Measurements from ENCODE around the gene NTRK2.
A peak's percentile ranks its signal among the peaks of the same experiment; 100 is the strongest.

The NTRK2 gene

DNA sequence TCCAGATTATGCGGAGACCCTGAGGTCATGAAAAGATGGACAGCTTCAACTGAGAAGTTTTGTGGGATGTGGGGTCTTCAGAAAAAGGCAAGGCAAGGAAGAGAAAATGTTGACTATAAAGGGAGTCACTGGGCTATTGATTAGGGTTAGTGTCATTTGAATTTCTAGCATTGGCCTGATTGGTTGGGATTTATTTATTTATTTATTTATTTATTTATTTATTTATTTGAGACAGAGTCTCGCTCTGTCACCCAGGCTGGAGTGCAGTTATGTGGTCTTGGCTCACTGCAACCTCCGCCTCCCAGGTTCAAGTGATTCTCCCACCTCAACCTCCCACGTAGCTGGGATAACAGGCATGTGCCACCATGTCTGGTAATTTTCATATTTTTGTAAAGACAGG is 279.7 kb downstream of the NTRK2 start:
- H3K36me3 ChIP-seq (ENCODE audit: control insufficient read depth in 2 of 2, insufficient read depth in 1 of 2, low read length in 2 of 2): no peaks in the 10 kb centered on the region
- POLR2A ChIA-PET: no interaction called here
- H3K4me1 ChIP-seq (ENCODE audit: control insufficient read depth, insufficient read depth, low read length): no peaks in the 10 kb centered on the region
- CTCF ChIA-PET: interaction anchor here (0.6 to 1.2 kb wide), 4 partner anchors 29 to 553 kb away, joined by 3 to 5 read pairs (median 4); no protein-coding TSS in a partner anchor
- H3K27ac ChIP-seq (ENCODE audit: extremely low read depth, low read depth, low read length): no peak overlapping the region
- no peaks in the 10 kb centered on the region for H3K9me3 ChIP-seq (ENCODE audit: control insufficient read depth, insufficient read depth, low read depth, low read length)
- no peak overlapping the region for H3K4me3 ChIP-seq (ENCODE audit: low read depth, low read length)
- TF ChIP-seq ZNF560 (tag by site-specific recombination; IDR thresholded peaks at IDR 0.05; ENCODE audit: borderline replicate concordance) (no peak), ZNF600 (tag by site-specific recombination; IDR thresholded peaks at IDR 0.05) (no peak), FEZF1 (tag by site-specific recombination; IDR thresholded peaks at IDR 0.05) (no peak), ZNF48 (tag by site-specific recombination; IDR thresholded peaks at IDR 0.05) (no peak), PRDM10 (tag by site-specific recombination; IDR thresholded peaks at IDR 0.05) (no peak), RBAK (tag by site-specific recombination; IDR thresholded peaks at IDR 0.05) (no peak), ZNF510 (tag by site-specific recombination; IDR thresholded peaks at IDR 0.05; ENCODE audit: insufficient replicate concordance) (peak; percentile 39), ZSCAN30 (tag by site-specific recombination; IDR thresholded peaks at IDR 0.05) (no peak), ZNF112 (tag by site-specific recombination; IDR thresholded peaks at IDR 0.05) (no peak), ZNF174 (tag by site-specific recombination; IDR thresholded peaks at IDR 0.05) (no peak), ZNF837 (tag by site-specific recombination; IDR thresholded peaks at IDR 0.05) (no peak), ZNF266 (tag by site-specific recombination; IDR thresholded peaks at IDR 0.05; ENCODE audit: low read depth) (peak; percentile 60; the same call in 1 of the 2 replicates), ZXDB (tag by site-specific recombination; IDR thresholded peaks at IDR 0.05) (no peak), ZNF19 (tag by site-specific recombination; IDR thresholded peaks at IDR 0.05; ENCODE audit: low read depth) (no peak), ZNF624 (tag by site-specific recombination; IDR thresholded peaks at IDR 0.05) (no peak), ZNF366 (tag by site-specific recombination; conservative IDR thresholded peaks at IDR 0.05) (no peak), ZSCAN16 (tag by site-specific recombination; IDR thresholded peaks at IDR 0.05) (no peak), TRIM28 (IDR thresholded peaks at IDR 0.05; ENCODE audit: borderline replicate concordance, low read length) (no peak), ZNF785 (tag by site-specific recombination; IDR thresholded peaks at IDR 0.05) (no peak), ZFHX2 (tag by site-specific recombination; conservative IDR thresholded peaks at IDR 0.05) (no peak), ZNF311 (tag by site-specific recombination; IDR thresholded peaks at IDR 0.05; ENCODE audit: borderline replicate concordance) (no peak), ZNF132 (tag by site-specific recombination; IDR thresholded peaks at IDR 0.05; ENCODE audit: borderline replicate concordance) (no peak), ZNF394 (tag by site-specific recombination; IDR thresholded peaks at IDR 0.05; ENCODE audit: borderline replicate concordance) (peak; percentile 85; the same call in 1 of the 2 replicates), KLF7 (tag by site-specific recombination; IDR thresholded peaks at IDR 0.05; ENCODE audit: borderline replicate concordance) (no peak), ZNF350 (tag by site-specific recombination; IDR thresholded peaks at IDR 0.05) (no peak), MEIS1 (CRISPR knock-in tag; IDR thresholded peaks at IDR 0.05; ENCODE audit: borderline replicate concordance) (no peak), ZNF623 (tag by site-specific recombination; IDR thresholded peaks at IDR 0.05) (peak; percentile 48; the same call in 1 of the 2 replicates), ZNF561 (tag by site-specific recombination; IDR thresholded peaks at IDR 0.05; ENCODE audit: borderline replicate concordance) (no peak)
- TF ChIP-seq, protein P1, sequence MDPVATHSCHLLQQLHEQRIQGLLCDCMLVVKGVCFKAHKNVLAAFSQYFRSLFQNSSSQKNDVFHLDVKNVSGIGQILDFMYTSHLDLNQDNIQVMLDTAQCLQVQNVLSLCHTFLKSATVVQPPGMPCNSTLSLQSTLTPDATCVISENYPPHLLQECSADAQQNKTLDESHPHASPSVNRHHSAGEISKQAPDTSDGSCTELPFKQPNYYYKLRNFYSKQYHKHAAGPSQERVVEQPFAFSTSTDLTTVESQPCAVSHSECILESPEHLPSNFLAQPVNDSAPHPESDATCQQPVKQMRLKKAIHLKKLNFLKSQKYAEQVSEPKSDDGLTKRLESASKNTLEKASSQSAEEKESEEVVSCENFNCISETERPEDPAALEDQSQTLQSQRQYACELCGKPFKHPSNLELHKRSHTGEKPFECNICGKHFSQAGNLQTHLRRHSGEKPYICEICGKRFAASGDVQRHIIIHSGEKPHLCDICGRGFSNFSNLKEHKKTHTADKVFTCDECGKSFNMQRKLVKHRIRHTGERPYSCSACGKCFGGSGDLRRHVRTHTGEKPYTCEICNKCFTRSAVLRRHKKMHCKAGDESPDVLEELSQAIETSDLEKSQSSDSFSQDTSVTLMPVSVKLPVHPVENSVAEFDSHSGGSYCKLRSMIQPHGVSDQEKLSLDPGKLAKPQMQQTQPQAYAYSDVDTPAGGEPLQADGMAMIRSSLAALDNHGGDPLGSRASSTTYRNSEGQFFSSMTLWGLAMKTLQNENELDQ (tag by site-specific recombination; IDR thresholded peaks at IDR 0.05; ENCODE audit: low read depth): no peak
- TF ChIP-seq, protein P2, sequence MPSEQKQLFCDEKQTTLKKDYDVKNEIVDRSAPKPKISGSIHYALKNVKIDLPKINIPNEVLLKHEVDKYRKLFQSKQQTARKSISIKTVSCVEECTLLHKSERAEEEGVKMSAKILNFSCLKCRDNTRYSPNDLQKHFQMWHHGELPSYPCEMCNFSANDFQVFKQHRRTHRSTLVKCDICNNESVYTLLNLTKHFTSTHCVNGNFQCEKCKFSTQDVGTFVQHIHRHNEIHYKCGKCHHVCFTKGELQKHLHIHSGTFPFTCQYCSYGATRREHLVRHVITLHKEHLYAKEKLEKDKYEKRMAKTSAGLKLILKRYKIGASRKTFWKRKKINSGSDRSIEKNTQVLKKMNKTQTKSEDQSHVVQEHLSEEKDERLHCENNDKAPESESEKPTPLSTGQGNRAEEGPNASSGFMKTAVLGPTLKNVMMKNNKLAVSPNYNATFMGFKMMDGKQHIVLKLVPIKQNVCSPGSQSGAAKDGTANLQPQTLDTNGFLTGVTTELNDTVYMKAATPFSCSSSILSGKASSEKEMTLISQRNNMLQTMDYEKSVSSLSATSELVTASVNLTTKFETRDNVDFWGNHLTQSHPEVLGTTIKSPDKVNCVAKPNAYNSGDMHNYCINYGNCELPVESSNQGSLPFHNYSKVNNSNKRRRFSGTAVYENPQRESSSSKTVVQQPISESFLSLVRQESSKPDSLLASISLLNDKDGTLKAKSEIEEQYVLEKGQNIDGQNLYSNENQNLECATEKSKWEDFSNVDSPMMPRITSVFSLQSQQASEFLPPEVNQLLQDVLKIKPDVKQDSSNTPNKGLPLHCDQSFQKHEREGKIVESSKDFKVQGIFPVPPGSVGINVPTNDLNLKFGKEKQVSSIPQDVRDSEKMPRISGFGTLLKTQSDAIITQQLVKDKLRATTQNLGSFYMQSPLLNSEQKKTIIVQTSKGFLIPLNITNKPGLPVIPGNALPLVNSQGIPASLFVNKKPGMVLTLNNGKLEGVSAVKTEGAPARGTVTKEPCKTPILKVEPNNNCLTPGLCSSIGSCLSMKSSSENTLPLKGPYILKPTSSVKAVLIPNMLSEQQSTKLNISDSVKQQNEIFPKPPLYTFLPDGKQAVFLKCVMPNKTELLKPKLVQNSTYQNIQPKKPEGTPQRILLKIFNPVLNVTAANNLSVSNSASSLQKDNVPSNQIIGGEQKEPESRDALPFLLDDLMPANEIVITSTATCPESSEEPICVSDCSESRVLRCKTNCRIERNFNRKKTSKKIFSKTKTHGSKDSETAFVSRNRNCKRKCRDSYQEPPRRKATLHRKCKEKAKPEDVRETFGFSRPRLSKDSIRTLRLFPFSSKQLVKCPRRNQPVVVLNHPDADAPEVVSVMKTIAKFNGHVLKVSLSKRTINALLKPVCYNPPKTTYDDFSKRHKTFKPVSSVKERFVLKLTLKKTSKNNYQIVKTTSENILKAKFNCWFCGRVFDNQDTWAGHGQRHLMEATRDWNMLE (tag by site-specific recombination; conservative IDR thresholded peaks at IDR 0.05; ENCODE audit: low read depth): peak; percentile 82

Data from HEK293 (cell line).